IMR-90 (cell line): Measurements from ENCODE around the gene HOGA1. TPM values are rescaled to one million over a fixed set of nuclear protein-coding genes. Genes with fewer than 3 reads are reported as not detected.

ENCODE experiments used
- ATAC-seq: fragments of 200-7000 bp; cut with Tn5 transposase; 2 replicates; pipeline ENCODE4 v1.9.1; 2020; ENCODE audit warnings: low read depth, mild to moderate bottlenecking, moderate library complexity
- BruUV-seq: library from RNA; stranded (reverse); fragments of 400-500 nt; replicated peaks from 2 replicates; lab custom pipeline; 2021; lab: Mats Ljungman, UMichigan
- CTCF ChIA-PET: fragments of 300-600 bp; formaldehyde crosslinking; extraction: SDS; loops from one replicate; lab custom pipeline; 2021; ENCODE audit warnings: antibody characterized with exemption; lab: Yijun Ruan, JAX
- POLR2A ChIA-PET: fragments of 300-600 bp; sonication (Branson Sonifier 250); formaldehyde crosslinking; loops from one replicate; lab custom pipeline; 2022; ENCODE audit warnings: antibody characterized with exemption; ENCODE audit not compliant: unreplicated experiment; lab: Charles Lee
- DNase-seq: peaks from one replicate; pipeline ENCODE4 v3.0.0; 2013
- H2AFZ ChIP-seq: replicated peaks from 2 replicates; pipeline ENCODE3; 2013; ENCODE audit warnings: low read length, mild to moderate bottlenecking; ENCODE audit not compliant: poor library complexity
- H2AK5ac ChIP-seq: 2 replicates; pipeline ENCODE4 v1.6.1; 2013; ENCODE audit warnings: low read depth, low read length, inconsistent platforms
- H2AK9ac ChIP-seq: replicated peaks from 2 replicates; pipeline ENCODE3; 2013; ENCODE audit warnings: mild to moderate bottlenecking, low read depth, low read length, moderate library complexity; ENCODE audit not compliant: poor library complexity
- H2BK120ac ChIP-seq: 2 replicates; pipeline ENCODE4 v1.6.1; 2013; ENCODE audit warnings: low read depth, low read length, inconsistent platforms
- H2BK15ac ChIP-seq: 3 replicates; pipeline ENCODE4 v1.6.1; 2013; ENCODE audit warnings: low read depth, low read length, inconsistent platforms
- H2BK20ac ChIP-seq: 2 replicates; pipeline ENCODE4 v1.6.1; 2013; ENCODE audit warnings: low read depth, mild to moderate bottlenecking, inconsistent platforms, low read length, moderate library complexity
- H2BK5ac ChIP-seq: 2 replicates; pipeline ENCODE4 v1.6.1; 2013; ENCODE audit warnings: mild to moderate bottlenecking, low read depth, low read length, inconsistent platforms; ENCODE audit not compliant: poor library complexity, severe bottlenecking
- H3K14ac ChIP-seq: replicated peaks from 2 replicates; pipeline ENCODE4 v1.6.1; 2013; ENCODE audit warnings: low read depth, low read length, inconsistent platforms
- H3K18ac ChIP-seq: 2 replicates; pipeline ENCODE4 v1.6.1; 2013; ENCODE audit warnings: low read depth, low read length, control low read depth
- H3K23ac ChIP-seq: 2 replicates; pipeline ENCODE4 v1.6.1; 2013; ENCODE audit warnings: low read depth, low read length, inconsistent platforms
- H3K27ac ChIP-seq: 2 replicates; pipeline ENCODE4 v1.5.1; 2013; ENCODE audit warnings: mild to moderate bottlenecking, control low read depth, low read length; ENCODE audit not compliant: insufficient read depth
- H3K27me3 ChIP-seq: 2 replicates; pipeline ENCODE4 v1.6.1; 2013; ENCODE audit warnings: low read length; ENCODE audit not compliant: control insufficient read depth, insufficient read depth
- H3K36me3 ChIP-seq: 2 replicates; pipeline ENCODE4 v1.6.1; 2013; ENCODE audit warnings: low read length, mixed read lengths; ENCODE audit not compliant: control insufficient read depth, insufficient read depth
- H3K4ac ChIP-seq: 2 replicates; pipeline ENCODE4 v1.6.1; 2013; ENCODE audit warnings: low read depth, low read length, inconsistent platforms
- H3K4me1 ChIP-seq: 2 replicates; pipeline ENCODE4 v1.6.1; 2013; ENCODE audit warnings: low read length, mixed read lengths; ENCODE audit not compliant: control insufficient read depth, insufficient read depth
- H3K4me2 ChIP-seq: 2 replicates; pipeline ENCODE4 v1.6.1; 2013; ENCODE audit warnings: low read depth, mild to moderate bottlenecking, control low read depth, low read length, moderate library complexity
- H3K4me3 ChIP-seq: 2 replicates; pipeline ENCODE4 v1.5.1; 2013; ENCODE audit warnings: low read depth, mild to moderate bottlenecking, control low read depth, low read length, moderate library complexity; ENCODE audit not compliant: insufficient read depth
- H3K56ac ChIP-seq: 2 replicates; pipeline ENCODE4 v1.6.1; 2013; ENCODE audit warnings: low read length, inconsistent platforms; ENCODE audit not compliant: insufficient read depth; ENCODE audit errors: extremely low read depth
- H3K79me1 ChIP-seq, 2 experiments: 2 replicates each; pipeline ENCODE4 v1.6.1; 2013; ENCODE audit warnings: low read length in 2 of 2, inconsistent platforms in 1 of 2, low read depth in 1 of 2
- H3K9ac ChIP-seq: 2 replicates; pipeline ENCODE4 v1.6.1; 2013; ENCODE audit warnings: low read depth, low read length, control low read depth
- H3K9me1 ChIP-seq: 2 replicates; pipeline ENCODE4 v1.6.1; 2013; ENCODE audit warnings: low read length, inconsistent platforms; ENCODE audit not compliant: insufficient read depth
- H3K9me3 ChIP-seq: 2 replicates; pipeline ENCODE4 v1.6.1; 2013; ENCODE audit warnings: low read length; ENCODE audit not compliant: control insufficient read depth, insufficient read depth
- H4K20me1 ChIP-seq: 2 replicates; pipeline ENCODE4 v1.6.1; 2013; ENCODE audit warnings: low read length, inconsistent platforms; ENCODE audit not compliant: insufficient read depth
- H4K5ac ChIP-seq: 2 replicates; pipeline ENCODE4 v1.6.1; 2013; ENCODE audit warnings: mild to moderate bottlenecking, low read depth, low read length, control low read depth
- H4K8ac ChIP-seq, 2 experiments: 2 replicates each; pipeline ENCODE4 v1.6.1; 2013; ENCODE audit warnings: low read depth in 2 of 2, low read length in 2 of 2, control low read depth in 1 of 2, inconsistent platforms in 1 of 2
- H4K91ac ChIP-seq: 2 replicates; pipeline ENCODE4 v1.6.1; 2013; ENCODE audit warnings: low read depth, low read length, inconsistent platforms; ENCODE audit not compliant: insufficient read depth
- BHLHE40 ChIP-seq: fragments of 150-350 bp; IDR thresholded peaks from 2 replicates; pipeline ENCODE4 v1.6.1; 2016; ENCODE audit warnings: mild to moderate bottlenecking, low read depth, low read length
- CEBPB ChIP-seq: IDR thresholded peaks from 2 replicates; pipeline ENCODE4 v1.6.1; 2012; ENCODE audit warnings: low read depth, low read length, improper control_type of control experiment
- CHD1 ChIP-seq: IDR thresholded peaks from 2 replicates; pipeline ENCODE4 v1.6.1; 2012; ENCODE audit warnings: low read depth, low read length, improper control_type of control experiment
- FOS ChIP-seq: fragments of 150-350 bp; IDR thresholded peaks from 2 replicates; pipeline ENCODE4 v1.6.1; 2016; ENCODE audit warnings: low read depth, low read length
- MAFK ChIP-seq: IDR thresholded peaks from 2 replicates; pipeline ENCODE4 v1.6.1; 2012; ENCODE audit warnings: low read depth, low read length, improper control_type of control experiment
- MXI1 ChIP-seq: IDR thresholded peaks from 2 replicates; pipeline ENCODE4 v1.6.1; 2012; ENCODE audit warnings: low read depth, mild to moderate bottlenecking, low read length, moderate library complexity, borderline replicate concordance
- NFE2L2 ChIP-seq: fragments of 150-350 bp; IDR thresholded peaks from 2 replicates; pipeline ENCODE4 v1.6.1; 2016; ENCODE audit warnings: low read depth, mild to moderate bottlenecking, low read length
- POLR2A ChIP-seq: IDR thresholded peaks from 2 replicates; pipeline ENCODE4 v1.6.1; 2012; ENCODE audit warnings: mild to moderate bottlenecking, low read depth, low read length
- RAD21 ChIP-seq: IDR thresholded peaks from 2 replicates; pipeline ENCODE4 v1.6.1; 2012; ENCODE audit warnings: low read length, improper control_type of control experiment
- RCOR1 ChIP-seq: IDR thresholded peaks from 2 replicates; pipeline ENCODE4 v1.6.1; 2012; ENCODE audit warnings: mild to moderate bottlenecking, low read length, improper control_type of control experiment; ENCODE audit not compliant: insufficient replicate concordance
- RFX5 ChIP-seq: IDR thresholded peaks from 2 replicates; pipeline ENCODE4 v1.8.0; 2012; ENCODE audit warnings: low read depth, mild to moderate bottlenecking, low read length, moderate library complexity
- SMC3 ChIP-seq: fragments of 150-350 bp; IDR thresholded peaks from 2 replicates; pipeline ENCODE4 v1.6.1; 2016; ENCODE audit warnings: low read depth, mild to moderate bottlenecking, antibody characterized with exemption, low read length, moderate library complexity
- WGBS, 2 experiments: methylation state at CpG; one replicate each; pipeline versions ENCODE4 v1.1.5 to v1.1.7; 2013; ENCODE audit warnings: missing lambda C conversion rate in 2 of 2; ENCODE audit not compliant: insufficient read length in 1 of 2; ENCODE audit errors: extremely low coverage in 2 of 2; 5-methylcytosine and 5-hydroxymethylcytosine counted together
- dilution Hi-C: fragments of 300-500 bp; cut with HindIII; formaldehyde crosslinking; loops from one replicate; pipeline ENCODE4 v1.14.3; 2018; ENCODE audit warnings: low sequenced_read_pairs; ENCODE audit not compliant: unreplicated experiment
- in situ Hi-C: fragments of 300-500 bp; cut with MboI; formaldehyde crosslinking; loops from 3 replicates; pipeline ENCODE4 v1.14.3; 2019; ENCODE audit warnings: low sequenced_read_pairs, inconsistent platforms, mixed read lengths
- intact Hi-C: fragments of 100-400 bp; cut with micrococcal nuclease; formaldehyde crosslinking; loops from 2 replicates; pipeline ENCODE4 v1.10.0; 2022
- polyA plus RNA-seq, 3 experiments: library from polyadenylated mRNA; depleted of rRNA; stranded (reverse); fragments of >200 nt; gene quantifications; 2 replicates each; pipeline ENCODE4 v1.2.3, GENCODE V29; 2012; ENCODE audit warnings: low replicate concordance in 1 of 3
- total RNA-seq: library from RNA; depleted of rRNA; stranded (reverse); fragments of >200 nt; gene quantifications from 2 replicates; pipeline ENCODE4 v1.2.3, GENCODE V29; 2012
- TF ChIP-seq, protein P1 (sequence below): fragments of 150-350 bp; IDR thresholded peaks from 2 replicates; pipeline ENCODE4 v1.6.1; 2016; ENCODE audit warnings: low read depth, mild to moderate bottlenecking, low read length, moderate library complexity, borderline replicate concordance
- TF ChIP-seq, protein P2 (sequence below): fragments of 150-350 bp; IDR thresholded peaks from 2 replicates; pipeline ENCODE4 v1.6.1; 2017; ENCODE audit warnings: mild to moderate bottlenecking, antibody characterized with exemption, low read length, low read depth
- TF ChIP-seq, protein P3 (sequence below): conservative IDR thresholded peaks from 2 replicates; pipeline ENCODE4 v1.5.1; 2012; ENCODE audit warnings: mild to moderate bottlenecking, low read depth, low read length, improper control_type of control experiment

HOGA1 gene
- total and polyA plus RNA-seq, 2 of the 4 experiments (the other 2 are of a cell fraction): 0.36 to 0.41 TPM

DNA sequence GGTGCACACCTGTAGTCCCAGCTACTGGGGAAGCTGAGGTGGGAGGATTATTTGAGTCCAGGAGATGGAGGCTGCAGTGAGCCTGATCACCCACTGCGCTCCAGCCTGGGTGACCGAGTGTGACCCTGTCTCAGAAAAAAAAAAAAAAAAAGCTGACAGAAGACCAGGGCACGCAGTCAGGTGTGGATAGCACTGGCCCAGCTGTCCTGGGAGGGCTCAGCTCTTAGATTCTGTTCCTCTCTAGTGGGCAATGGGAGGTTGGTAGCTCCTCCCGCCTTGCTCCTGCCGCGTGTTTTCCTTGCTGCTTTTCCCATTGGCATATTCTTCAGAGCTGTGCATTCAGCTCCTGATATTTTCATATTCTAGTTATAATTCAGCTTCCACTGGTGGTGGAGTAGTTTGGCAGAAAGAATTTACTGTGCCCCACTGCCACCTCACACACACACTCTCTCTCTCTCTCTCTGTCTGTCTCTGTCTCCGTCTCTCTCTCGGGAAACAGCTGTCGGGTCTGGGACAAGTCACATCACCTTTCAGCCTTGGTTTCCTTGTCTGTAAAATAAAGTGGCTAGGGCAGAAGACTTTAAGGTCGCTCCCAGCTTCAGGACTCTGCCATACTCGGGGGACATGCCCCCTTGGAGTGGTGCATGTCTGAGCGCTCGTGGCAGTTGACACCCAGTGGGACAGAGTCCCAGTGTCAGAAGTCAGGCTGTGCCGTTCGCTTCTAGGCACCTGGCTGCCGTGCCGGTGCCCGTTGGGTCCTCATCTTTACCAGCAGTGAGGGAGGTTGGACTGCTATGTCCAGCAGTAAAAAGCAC, 37.5 kb upstream of the HOGA1 start:
- Histone ChIP-seq H2BK120ac (no peak overlapping the region), H3K27ac (no peak overlapping the region), H3K4me1 (peaks cover 30% of the 10 kb centered on the region), H3K18ac (no peak overlapping the region), H3K9me1 (peaks cover 6% of the 10 kb centered on the region; the same call in 1 of the 2 replicates), H3K4ac (no peak overlapping the region), H3K9me3 (no peaks in the 10 kb centered on the region), H3K14ac (no peak overlapping the region), H2AK9ac (no peak overlapping the region), H3K56ac (no peak overlapping the region), H2AK5ac (peak overlapping the region; percentile 46), H4K5ac (no peak overlapping the region), H4K20me1 (no peaks in the 10 kb centered on the region), H3K9ac (no peak overlapping the region), H2AFZ (peak overlapping the region; percentile 46), H2BK15ac (no peak overlapping the region), H3K4me2 (no peak overlapping the region), H3K36me3 (no peaks in the 10 kb centered on the region), H4K91ac (no peak overlapping the region), H3K27me3 (no peaks in the 10 kb centered on the region), H2BK20ac (peak overlapping the region; percentile 24; the same call in 1 of the 2 replicates), H3K23ac (no peak overlapping the region), H2BK5ac (no peak overlapping the region), H4K8ac (no peak overlapping the region), H3K79me1 (peaks cover 27 to 77% of the 10 kb centered on the region in 2 experiments), H3K4me3 (no peak overlapping the region)
- BruUV-seq: no TSS peak
- dilution Hi-C loops (no loop called here), in situ Hi-C loops (no loop called here), intact Hi-C loops (no loop called here)
- no CpG with 5 or more reads among the region's 18 CpGs for WGBS, 2 experiments
- POLR2A ChIA-PET: interaction anchor here (0.6 kb wide), 1 partner anchor 43 kb away, joined by 4 read pairs; the partner anchor contains the start of gene C10orf62
- no peak for ATAC-seq
- CTCF ChIA-PET: interaction anchor here (1.1 kb wide), 1 partner anchor 57 kb away, joined by 4 read pairs; no protein-coding TSS in a partner anchor
- no peak for DNase-seq
- no peak for TF ChIP-seq RCOR1
- no peak for TF ChIP-seq SMC3
- TF ChIP-seq, protein P1, sequence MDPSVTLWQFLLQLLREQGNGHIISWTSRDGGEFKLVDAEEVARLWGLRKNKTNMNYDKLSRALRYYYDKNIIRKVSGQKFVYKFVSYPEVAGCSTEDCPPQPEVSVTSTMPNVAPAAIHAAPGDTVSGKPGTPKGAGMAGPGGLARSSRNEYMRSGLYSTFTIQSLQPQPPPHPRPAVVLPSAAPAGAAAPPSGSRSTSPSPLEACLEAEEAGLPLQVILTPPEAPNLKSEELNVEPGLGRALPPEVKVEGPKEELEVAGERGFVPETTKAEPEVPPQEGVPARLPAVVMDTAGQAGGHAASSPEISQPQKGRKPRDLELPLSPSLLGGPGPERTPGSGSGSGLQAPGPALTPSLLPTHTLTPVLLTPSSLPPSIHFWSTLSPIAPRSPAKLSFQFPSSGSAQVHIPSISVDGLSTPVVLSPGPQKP: no peak
- TF ChIP-seq, protein P2, sequence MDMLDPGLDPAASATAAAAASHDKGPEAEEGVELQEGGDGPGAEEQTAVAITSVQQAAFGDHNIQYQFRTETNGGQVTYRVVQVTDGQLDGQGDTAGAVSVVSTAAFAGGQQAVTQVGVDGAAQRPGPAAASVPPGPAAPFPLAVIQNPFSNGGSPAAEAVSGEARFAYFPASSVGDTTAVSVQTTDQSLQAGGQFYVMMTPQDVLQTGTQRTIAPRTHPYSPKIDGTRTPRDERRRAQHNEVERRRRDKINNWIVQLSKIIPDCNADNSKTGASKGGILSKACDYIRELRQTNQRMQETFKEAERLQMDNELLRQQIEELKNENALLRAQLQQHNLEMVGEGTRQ: no peak
- TF ChIP-seq, protein P3, sequence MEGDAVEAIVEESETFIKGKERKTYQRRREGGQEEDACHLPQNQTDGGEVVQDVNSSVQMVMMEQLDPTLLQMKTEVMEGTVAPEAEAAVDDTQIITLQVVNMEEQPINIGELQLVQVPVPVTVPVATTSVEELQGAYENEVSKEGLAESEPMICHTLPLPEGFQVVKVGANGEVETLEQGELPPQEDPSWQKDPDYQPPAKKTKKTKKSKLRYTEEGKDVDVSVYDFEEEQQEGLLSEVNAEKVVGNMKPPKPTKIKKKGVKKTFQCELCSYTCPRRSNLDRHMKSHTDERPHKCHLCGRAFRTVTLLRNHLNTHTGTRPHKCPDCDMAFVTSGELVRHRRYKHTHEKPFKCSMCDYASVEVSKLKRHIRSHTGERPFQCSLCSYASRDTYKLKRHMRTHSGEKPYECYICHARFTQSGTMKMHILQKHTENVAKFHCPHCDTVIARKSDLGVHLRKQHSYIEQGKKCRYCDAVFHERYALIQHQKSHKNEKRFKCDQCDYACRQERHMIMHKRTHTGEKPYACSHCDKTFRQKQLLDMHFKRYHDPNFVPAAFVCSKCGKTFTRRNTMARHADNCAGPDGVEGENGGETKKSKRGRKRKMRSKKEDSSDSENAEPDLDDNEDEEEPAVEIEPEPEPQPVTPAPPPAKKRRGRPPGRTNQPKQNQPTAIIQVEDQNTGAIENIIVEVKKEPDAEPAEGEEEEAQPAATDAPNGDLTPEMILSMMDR: no peak
- TF ChIP-seq MXI1: no peak
- no peak for TF ChIP-seq RFX5
- TF ChIP-seq RAD21: no peak
- no peak for TF ChIP-seq NFE2L2
- no peak for TF ChIP-seq CEBPB
- TF ChIP-seq CHD1: no peak
- TF ChIP-seq POLR2A: no peak
- TF ChIP-seq MAFK: no peak
- no peak for TF ChIP-seq FOS
- no peak for TF ChIP-seq BHLHE40
